ENCODE measurements around the gene CD68. TPM values are rescaled to one million over a fixed set of nuclear protein-coding genes. Genes with fewer than 3 reads are reported as not detected.
"Not testable (repeated sequence)": the region's sequence is repeated elsewhere in the genome, so short reads cannot be mapped to it uniquely, and the experiment has no call there.

Gene CD68
- total RNA-seq, 1 donor from 2014 or later, result 61.3 TPM

DNA sequence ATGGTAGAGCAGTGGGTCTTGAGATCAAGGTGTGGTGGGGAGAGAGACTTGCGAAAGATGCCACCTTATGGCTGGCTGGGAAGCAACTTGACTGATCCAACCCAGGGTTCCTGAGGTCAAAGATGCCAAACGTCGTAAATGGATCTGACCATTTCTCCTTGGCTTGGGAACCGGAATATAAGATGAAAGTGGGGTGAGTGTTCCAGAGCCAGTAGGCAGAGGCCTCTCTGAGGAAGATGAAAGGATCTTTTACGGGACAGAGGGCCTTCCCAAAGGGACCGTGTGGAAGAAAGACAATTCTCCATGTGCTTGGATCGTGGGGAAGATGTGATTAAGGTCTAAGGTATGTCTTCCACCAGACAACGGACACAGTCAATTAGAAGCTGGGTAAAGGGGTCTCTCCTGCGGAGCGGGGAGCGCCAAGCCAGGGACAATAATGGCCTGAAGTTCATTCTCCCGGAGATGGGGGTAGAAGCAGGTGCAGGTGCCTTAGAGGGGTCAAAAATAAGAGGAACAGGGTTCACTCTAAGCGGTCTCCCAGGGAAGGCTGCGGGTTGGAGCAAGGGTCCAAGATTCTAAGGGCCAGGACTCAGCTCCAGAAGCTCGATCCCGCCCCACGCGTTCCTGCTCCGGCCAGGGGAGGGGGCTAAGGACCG lies 34.5 kb downstream of the CD68 start:
- ATAC-seq, result no peak

DNA sequence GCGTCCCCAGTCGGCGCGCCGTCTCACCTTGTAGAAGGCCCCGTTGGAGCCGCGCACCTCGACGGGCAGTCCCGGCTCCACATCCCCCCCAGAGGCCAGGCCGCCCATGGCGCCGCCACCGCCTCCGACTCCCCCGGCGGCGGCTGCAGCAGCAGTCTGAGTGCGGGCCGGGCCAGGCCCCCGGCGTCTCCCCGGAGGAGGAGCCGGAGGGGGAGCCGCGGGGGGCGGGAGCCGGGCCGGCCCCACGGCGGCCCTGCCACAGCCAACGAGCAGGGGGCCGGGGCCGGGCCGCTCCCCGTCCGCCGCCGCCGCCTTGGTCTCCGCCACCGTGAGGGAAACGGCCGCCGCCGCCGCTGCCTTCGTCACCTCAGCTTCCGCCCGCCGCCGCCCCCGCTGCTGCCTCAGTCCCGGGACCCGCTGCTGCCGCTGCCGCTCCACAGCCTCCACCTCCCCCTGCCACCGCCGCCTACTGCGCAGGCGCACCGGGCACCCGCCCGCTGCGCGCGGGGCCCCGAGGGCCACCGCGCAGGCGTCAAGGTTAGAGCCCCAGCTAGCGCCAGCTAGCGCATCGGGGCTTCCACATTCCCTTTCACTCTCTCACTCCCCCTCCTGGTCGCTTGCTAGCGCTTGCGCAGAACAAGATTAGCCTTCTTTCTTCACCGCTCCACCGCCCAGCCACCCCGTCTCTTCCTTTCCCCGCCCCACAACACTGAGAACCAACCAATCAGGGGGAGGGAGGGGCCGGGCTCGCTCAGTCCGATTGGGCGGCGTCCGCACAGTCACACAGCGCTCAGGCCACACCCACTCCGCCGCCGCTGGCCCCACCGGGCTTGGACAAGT lies 35.2 kb downstream of the CD68 start, which contains the start of gene FXR2:
Gene FXR2 (minus strand): TSS at position 473 of the 840 bp plus-strand sequence. CDS start 365 bp downstream, at position 108.
- peak; percentile 99 for ATAC-seq

DNA sequence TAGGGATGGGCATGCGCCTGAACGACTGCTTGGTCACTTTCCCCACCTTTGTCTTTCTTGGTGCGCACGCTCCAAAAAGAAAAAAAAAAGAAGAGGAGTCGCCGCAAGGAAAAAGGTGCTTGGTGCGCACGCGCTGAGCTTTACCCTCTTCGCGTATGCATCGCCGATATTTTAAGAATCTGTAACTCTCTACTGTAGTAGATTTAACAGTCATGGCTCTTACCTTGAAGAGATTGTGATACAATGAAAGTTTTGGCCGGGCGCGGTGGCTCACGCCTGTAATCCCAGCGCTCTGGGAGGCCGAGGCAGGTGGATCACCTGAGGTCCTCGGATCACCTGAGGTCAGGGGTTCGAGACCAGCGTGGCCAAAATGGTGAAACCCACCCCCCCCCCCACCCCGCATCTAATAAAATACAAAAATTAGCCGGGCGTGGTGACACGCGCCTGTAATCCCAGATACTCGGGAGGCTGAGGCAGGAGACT lies 35.9 kb downstream of the CD68 start:
- no peak for ATAC-seq

DNA sequence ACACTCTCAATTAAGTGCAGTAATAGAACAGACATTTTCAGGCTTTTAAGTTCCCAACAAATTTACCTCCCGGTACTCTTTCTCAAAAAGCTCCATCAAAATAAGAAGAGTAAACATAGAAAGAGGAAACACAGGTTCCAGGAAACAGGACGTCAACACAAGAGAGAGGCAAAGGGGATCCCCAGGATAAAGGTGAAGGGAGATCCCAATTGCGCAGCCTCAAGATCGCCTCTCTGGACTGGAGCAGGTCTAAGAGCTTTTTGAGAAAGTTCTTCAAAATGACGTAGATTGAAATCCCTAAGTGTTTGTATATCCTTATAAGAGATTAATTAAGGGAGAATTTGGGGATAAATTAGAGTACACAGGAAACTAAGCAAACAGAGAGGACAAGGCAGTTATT lies 39.2 kb downstream of the CD68 start:
- ATAC-seq, result no peak

DNA sequence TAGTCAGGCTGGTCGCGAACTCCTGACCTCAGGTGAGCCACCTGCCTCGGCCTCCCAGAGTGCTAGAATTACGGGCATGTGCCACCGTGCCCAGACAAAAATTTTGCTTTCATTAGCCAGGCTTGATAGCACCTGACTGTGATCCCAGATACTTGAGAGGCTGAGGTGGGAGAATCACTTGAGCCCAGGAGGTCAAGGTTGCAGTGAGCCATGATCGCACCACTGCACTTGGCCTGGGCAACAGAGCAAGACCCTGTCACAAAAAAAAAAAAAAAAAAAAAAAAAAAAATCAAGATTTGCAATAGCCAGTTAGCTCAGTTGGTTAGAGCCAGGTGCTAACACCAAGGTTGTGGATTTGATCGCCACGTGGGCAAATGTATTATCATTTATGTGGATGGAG lies 41.4 kb downstream of the CD68 start:
- ATAC-seq, result no peak

DNA sequence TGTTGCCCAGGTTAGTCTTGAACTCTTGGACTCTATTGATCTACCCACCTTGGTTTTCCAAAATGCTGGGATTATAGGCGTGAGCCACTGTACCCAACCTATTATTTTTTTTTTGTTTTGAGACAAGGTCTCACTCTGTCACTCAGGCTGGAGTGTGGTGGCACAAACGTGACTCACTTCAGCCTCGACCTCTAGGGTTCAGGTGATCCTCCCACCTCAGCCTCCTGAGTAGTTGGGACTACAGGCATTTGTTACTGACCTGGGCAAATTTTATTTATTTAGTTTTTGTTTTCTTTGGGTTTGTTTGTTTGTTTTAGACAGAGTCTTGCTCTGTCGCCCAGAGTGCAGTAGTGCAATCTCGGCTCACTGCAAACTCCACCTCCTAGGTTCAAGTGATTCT lies 44.2 kb downstream of the CD68 start:
- no peak for ATAC-seq

DNA sequence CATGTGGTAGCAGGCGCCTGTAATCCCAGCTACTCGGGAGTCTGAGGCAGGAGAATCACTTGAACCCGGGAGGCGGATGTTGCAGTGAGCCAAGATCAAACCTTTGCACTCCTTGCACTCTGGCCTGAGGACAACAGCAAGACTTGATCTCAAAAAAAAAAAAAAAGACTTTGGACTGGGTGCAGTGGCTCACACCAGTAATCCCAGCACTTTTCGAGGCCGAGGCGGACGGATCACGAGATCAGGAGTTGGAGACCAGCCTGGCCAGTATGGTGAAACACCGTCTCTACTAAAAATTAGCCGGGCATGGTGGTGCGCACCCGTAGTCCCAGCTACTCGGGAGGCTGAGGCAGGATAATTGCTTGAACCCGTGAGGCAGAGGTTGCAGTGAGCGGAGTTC lies 46.3 kb downstream of the CD68 start:
- not testable (repeated sequence) for ATAC-seq

DNA sequence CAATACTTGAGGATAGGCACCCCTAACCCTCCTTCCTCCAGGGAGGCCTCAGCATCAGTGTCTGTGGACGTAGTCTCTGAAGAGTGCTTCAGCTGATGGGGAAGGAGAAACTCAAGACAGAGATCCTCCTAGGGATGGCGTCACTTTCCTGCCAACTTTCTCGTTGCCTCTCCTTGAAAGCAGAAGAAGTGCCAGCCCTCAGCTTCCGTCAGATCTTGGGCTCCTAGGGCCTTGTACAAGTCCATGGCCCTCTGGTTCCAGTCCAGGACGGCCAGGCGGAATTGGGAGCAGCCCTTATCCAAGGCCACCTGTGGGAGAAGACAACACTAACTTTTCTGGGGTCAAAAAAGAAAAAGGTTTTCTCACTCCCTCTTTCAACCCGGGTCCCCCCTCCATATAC lies 46.9 kb downstream of the CD68 start:
- no peak for ATAC-seq

DNA sequence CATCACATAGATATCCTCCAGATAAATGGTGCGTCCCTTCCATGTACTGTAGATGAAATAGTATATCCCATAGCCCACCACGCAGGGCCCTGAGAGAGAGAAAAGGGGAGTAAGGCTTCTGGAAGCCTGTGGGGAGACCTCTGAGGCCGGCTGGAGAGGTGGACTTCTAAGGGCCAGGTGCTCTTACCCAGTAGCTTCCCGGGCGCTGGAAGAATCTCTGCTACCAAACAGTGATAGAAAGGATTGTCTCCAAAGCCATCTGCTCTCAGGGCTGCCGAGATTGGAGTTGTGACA lies 47.5 kb downstream of the CD68 start:
- ATAC-seq, result peak; percentile 3

DNA sequence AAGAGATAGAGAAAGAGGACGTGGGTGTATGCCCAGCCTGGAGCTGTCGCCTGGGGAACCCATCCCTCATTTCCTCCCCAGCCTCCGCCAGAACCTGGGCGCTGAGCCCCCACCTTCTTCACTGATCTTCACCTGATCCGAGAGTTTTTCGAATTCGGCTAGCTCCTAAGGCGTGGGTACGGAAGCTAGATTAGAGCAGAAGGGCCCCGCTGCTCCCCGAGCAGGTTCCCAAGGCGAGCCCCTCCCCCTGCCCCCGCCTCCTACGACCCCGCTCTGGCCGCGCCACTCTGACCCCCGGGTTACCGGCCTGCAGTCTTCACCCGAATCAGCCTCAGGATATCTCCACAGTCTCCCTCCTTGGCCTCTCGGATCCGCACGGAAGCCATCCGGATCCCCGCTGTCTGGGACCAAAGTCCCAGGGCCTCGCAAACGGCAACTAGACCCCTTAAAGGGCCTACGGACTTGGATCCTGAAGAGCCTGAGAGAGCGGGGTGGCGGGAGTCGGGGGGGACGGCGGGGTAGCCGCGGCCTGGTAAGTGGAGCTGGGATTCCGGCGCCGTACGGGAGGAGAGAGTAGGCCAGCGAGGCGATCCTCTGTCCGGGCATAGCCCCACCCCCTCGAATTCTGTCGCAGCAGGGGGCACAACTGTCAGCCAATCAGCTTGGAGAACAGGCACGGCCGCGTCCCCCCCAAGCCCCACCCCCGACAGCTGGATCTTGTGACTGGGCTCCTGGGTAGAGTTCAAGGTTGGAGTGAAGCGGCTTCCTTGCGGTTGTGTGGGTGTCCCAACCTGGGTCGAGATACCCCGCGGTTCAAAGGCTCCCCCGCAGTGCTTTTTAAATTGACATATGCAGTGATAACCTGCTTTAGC lies 48.0 kb downstream of the CD68 start, which contains the start of gene SAT2:
Gene SAT2 (minus strand): TSS at position 572 of the 872 bp plus-strand sequence. CDS start 186 bp downstream, at position 386.
- ATAC-seq, result peak; percentile 94

DNA sequence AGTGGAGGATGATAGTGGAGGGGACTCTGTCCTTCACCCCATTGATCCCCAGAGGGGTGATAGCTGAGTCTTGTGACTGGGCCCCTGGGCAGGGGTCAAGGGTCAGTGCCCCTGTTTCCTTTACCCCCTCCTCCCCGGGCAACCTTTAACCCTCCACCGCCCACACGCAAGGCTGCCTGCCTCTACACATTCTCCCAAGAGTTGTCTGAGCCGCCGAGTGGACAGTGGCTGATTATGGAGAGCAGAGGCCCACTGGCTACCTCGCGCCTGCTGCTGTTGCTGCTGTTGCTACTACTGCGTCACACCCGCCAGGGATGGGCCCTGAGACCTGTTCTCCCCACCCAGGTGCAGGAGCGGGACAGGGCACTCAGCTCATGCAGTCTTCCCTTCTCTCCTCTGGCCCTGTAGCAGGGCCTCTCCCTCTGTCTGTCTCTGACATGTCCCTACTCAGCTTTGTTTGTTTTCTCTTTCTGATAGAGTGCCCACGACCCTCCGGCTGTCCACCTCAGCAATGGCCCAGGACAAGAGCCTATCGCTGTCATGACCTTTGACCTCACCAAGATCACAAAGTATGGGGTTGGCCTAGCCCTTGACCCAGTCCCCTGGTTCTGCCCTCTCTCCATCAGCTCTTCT lies 50.6 kb downstream of the CD68 start, which contains the start of gene SHBG:
Gene SHBG (plus strand): TSS at position 197 of the 633 bp plus-strand sequence. CDS start 38 bp downstream, at position 235.
- no peak for ATAC-seq

Other genes starting within 250 kb of the CD68 start
- 3.8 TPM for gene ACAP1, start 243.1 kb upstream of the CD68 start, total RNA-seq
- gene KCTD11, start 227.5 kb upstream of the CD68 start, total RNA-seq, result 32.9 TPM
- not detected for gene TMEM95, start 224.5 kb upstream of the CD68 start, total RNA-seq
- 6.1 TPM for gene TNK1, start 198.5 kb upstream of the CD68 start, total RNA-seq
- 23.1 TPM for gene PLSCR3, start 185.1 kb upstream of the CD68 start, total RNA-seq
- 92.8 TPM for gene TMEM256, start 175.5 kb upstream of the CD68 start, total RNA-seq
- 3.0 TPM for gene NLGN2, start 171.8 kb upstream of the CD68 start, total RNA-seq
- gene SPEM1, start 159.3 kb upstream of the CD68 start, total RNA-seq, result not detected
- gene SPEM2, start 154.0 kb upstream of the CD68 start, total RNA-seq, result not detected
- not detected for gene SPEM3, start 150.8 kb upstream of the CD68 start, total RNA-seq
- 8.2 TPM for gene TMEM102, start 144.2 kb upstream of the CD68 start, total RNA-seq
- gene FGF11, start 140.1 kb upstream of the CD68 start, total RNA-seq, result 8.6 TPM
- 4.9 TPM for gene CHRNB1, start 134.6 kb upstream of the CD68 start, total RNA-seq
- gene ZBTB4, start 100.0 kb upstream of the CD68 start, total RNA-seq, result 21.0 TPM
- not detected for gene SLC35G6, start 98.2 kb upstream of the CD68 start, total RNA-seq
- 116 TPM for gene POLR2A, start 95.3 kb upstream of the CD68 start, total RNA-seq
- 2.7 TPM for gene TNFSF12, start 30.6 kb upstream of the CD68 start, total RNA-seq
- gene TNFSF13, start 20.9 kb upstream of the CD68 start, total RNA-seq, result 6.4 TPM
- gene SENP3, start 17.7 kb upstream of the CD68 start, total RNA-seq, result 34.5 TPM
- 36.7 TPM for gene MPDU1, start 4.2 kb downstream of the CD68 start, total RNA-seq
- 74.0 TPM for gene SOX15, start 10.5 kb downstream of the CD68 start, total RNA-seq
- gene FXR2, start 35.3 kb downstream of the CD68 start, total RNA-seq, result 17.0 TPM
- 35.7 TPM for gene SAT2, start 48.2 kb downstream of the CD68 start, total RNA-seq
- gene SHBG, start 50.5 kb downstream of the CD68 start, total RNA-seq, result 0.48 TPM
- 0.36 TPM for gene ATP1B2, start 71.3 kb downstream of the CD68 start, total RNA-seq
- gene TP53, start 107.9 kb downstream of the CD68 start, total RNA-seq, result 74.1 TPM
- 8.5 TPM for gene WRAP53, start 108.8 kb downstream of the CD68 start, total RNA-seq
- 1.6 TPM for gene EFNB3, start 125.6 kb downstream of the CD68 start, total RNA-seq
- gene DNAH2, start 138.1 kb downstream of the CD68 start, total RNA-seq, result 0.04 TPM

Data from esophagus mucosa (tissue), 1 donor.